Neutrophil (primary cell): Measurements from ENCODE around the gene CETP.
"Not testable (repeated sequence)": the region's sequence is repeated elsewhere in the genome, so short reads cannot be mapped to it uniquely, and the experiment has no call there.

Experiments used
- H3K27ac ChIP-seq: fragments of 200-600 bp; sonication (generic); 2 replicates; pipeline ENCODE4 v1.5.1; 2016; ENCODE audit warnings: mild to moderate bottlenecking, moderate library complexity
- H3K27me3 ChIP-seq: fragments of 200-600 bp; sonication (generic); 2 replicates; pipeline ENCODE4 v1.6.0; 2016; ENCODE audit warnings: mild to moderate bottlenecking
- H3K36me3 ChIP-seq: fragments of 200-600 bp; sonication (generic); 2 replicates; pipeline ENCODE4 v1.5.1; 2017
- H3K4me1 ChIP-seq, 2 experiments: fragments of 200-600 bp in 1 of 2; sonication (generic) in 1 of 2; 1 replicate in 1 of 2; 2 replicates in 1 of 2; pipeline versions ENCODE4 v1.5.1 to v1.6.1; 2013 to 2016; ENCODE audit warnings: low read depth in 1 of 2, low read length in 1 of 2, mild to moderate bottlenecking in 1 of 2, moderate library complexity in 1 of 2; ENCODE audit not compliant: control insufficient read depth in 1 of 2, insufficient read depth in 1 of 2
- H3K4me3 ChIP-seq, 2 experiments: fragments of 200-600 bp in 1 of 2; sonication (generic) in 1 of 2; 1 replicate in 1 of 2; 2 replicates in 1 of 2; pipeline ENCODE4 v1.5.1; 2013 to 2016; ENCODE audit warnings: low read depth in 1 of 2, low read length in 1 of 2, mild to moderate bottlenecking in 1 of 2, moderate library complexity in 1 of 2
- H3K9me3 ChIP-seq: fragments of 200-600 bp; sonication (generic); 2 replicates; pipeline ENCODE4 v1.5.1; 2016
- CTCF ChIP-seq: fragments of 200-600 bp; sonication (generic); IDR thresholded peaks from 2 replicates; pipeline ENCODE4 v1.5.1; 2016; ENCODE audit warnings: antibody characterized with exemption

The CETP gene

GRCh38 chr16:56988948-56989945, 27.5 kb downstream of the CETP start, which contains the start of gene NLRC5:
Gene NLRC5, plus strand, starts transcription at chr16:56989557. Its CDS starts 31,156 bp downstream, at chr16:57020713.
- no peak for TF ChIP-seq CTCF
- H3K27me3 ChIP-seq = no peaks in the 10 kb centered on the region
- peaks cover 32 to 57% of the 10 kb centered on the region in 2 experiments for H3K4me1 ChIP-seq
- H3K9me3 ChIP-seq = no peaks in the 10 kb centered on the region
- H3K27ac ChIP-seq = peak within 1 kb of the TSS; percentile 88
- no peaks in the 10 kb centered on the region for H3K36me3 ChIP-seq
- peak within 1 kb of the TSS; percentile 87 for H3K4me3 ChIP-seq

GRCh38 chr16:56989988-56990387, 28.2 kb downstream of the CETP start:
- peak overlapping the region; percentile 87 for H3K4me3 ChIP-seq
- no peaks in the 10 kb centered on the region for H3K9me3 ChIP-seq
- no peaks in the 10 kb centered on the region for H3K36me3 ChIP-seq
- peaks cover 34 to 62% of the 10 kb centered on the region in 2 experiments for H3K4me1 ChIP-seq
- no peak for TF ChIP-seq CTCF
- peak overlapping the region; percentile 88 for H3K27ac ChIP-seq
- H3K27me3 ChIP-seq = no peaks in the 10 kb centered on the region

GRCh38 chr16:56990407-56991286, 28.9 kb downstream of the CETP start:
- peak overlapping the region; percentile 87 for H3K4me3 ChIP-seq
- peaks cover 34 to 62% of the 10 kb centered on the region in 2 experiments for H3K4me1 ChIP-seq
- H3K27me3 ChIP-seq = no peaks in the 10 kb centered on the region
- peak overlapping the region; percentile 88 for H3K27ac ChIP-seq
- no peaks in the 10 kb centered on the region for H3K36me3 ChIP-seq
- no peak for TF ChIP-seq CTCF
- no peaks in the 10 kb centered on the region for H3K9me3 ChIP-seq

- H3K36me3 ChIP-seq, H3K9me3 ChIP-seq, H3K27ac ChIP-seq, H3K27me3 ChIP-seq, H3K4me3 ChIP-seq: not testable (repeated sequence)
- peaks cover 34 to 62% of the 10 kb centered on the region in 2 experiments for H3K4me1 ChIP-seq
Observed at GRCh38 chr16:56992431-56992830, 30.7 kb downstream of the CETP start.

- peaks cover 32 to 58% of the 10 kb centered on the region in 2 experiments for H3K4me1 ChIP-seq
- no peak for TF ChIP-seq CTCF
- H3K9me3 ChIP-seq = no peaks in the 10 kb centered on the region
- H3K36me3 ChIP-seq = no peaks in the 10 kb centered on the region
- no peaks in the 10 kb centered on the region for H3K27me3 ChIP-seq
- no peak overlapping the region for H3K4me3 ChIP-seq
- no peak overlapping the region for H3K27ac ChIP-seq
Observed at GRCh38 chr16:56993204-56993603, 31.5 kb downstream of the CETP start.
